ENCODE results near the gene SNX8. TPM values are rescaled to one million over a fixed set of nuclear protein-coding genes. Genes with fewer than 3 reads are reported as not detected.

SNX8 gene
- total and polyA plus RNA-seq, 2 of the 13 experiments (the other 11 are each of a cell fraction or from before 2014, with no cell fraction given), result 20.6 to 45.2 TPM

DNA sequence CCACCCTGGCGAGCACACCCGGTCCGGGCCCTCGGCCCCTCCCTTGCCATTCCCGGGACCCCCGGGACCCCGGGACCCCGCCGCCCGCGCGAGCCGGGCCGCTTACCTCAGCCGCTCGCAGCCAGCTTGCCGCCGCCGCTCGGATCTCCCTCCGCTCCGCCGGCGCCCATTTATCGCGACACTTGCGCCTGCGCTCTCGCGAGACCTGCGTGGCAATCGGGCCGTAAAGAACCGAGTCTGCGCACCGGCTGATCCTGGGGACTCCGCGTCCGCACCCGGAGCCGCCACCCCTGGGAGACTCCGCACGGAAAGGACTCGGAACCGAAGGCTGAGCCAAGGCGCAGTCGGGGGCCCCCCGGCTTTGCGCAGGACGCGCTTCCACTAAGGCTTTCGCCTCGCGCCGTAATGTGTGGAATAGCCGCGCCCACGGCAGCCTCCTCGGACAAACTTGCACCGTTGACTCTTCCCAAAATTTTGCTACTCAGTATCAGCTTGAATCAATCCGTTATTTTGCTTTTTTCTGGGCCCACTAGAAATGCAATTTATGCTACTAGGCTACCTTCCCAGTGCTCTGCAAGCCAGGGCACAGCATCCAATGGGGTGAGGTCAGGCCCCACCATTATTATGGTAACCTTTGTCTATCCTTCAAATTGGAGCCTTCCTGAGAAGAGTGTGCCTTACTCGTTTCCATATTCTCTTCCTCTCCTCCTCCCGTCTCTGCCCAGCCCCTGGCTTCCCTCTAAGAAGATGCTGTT, 81.3 kb downstream of the SNX8 start, which contains the start of gene MAD1L1 (continued):
- TF ChIP-seq MBD4 (IDR thresholded peaks at IDR 0.05; ENCODE audit: borderline replicate concordance, low read length), result no peak
- TF ChIP-seq ZNF121 (CRISPR knock-in tag; IDR thresholded peaks at IDR 0.05), result no peak
- TF ChIP-seq ZNF878 (CRISPR knock-in tag; IDR thresholded peaks at IDR 0.05), result no peak
- peak; percentile 74; the same call in 1 of the 2 replicates for TF ChIP-seq GABPB1 (CRISPR knock-in tag; IDR thresholded peaks at IDR 0.05)
- TF ChIP-seq ZNF616 (CRISPR knock-in tag; IDR thresholded peaks at IDR 0.05; ENCODE audit: low read depth), result no peak
- TF ChIP-seq TSC22D2 (CRISPR knock-in tag; IDR thresholded peaks at IDR 0.05; ENCODE audit: borderline replicate concordance), result no peak
- TF ChIP-seq ZNF484 (CRISPR knock-in tag; IDR thresholded peaks at IDR 0.05; ENCODE audit: borderline replicate concordance, low read depth), result no peak
- TF ChIP-seq ZNF17 (CRISPR knock-in tag; IDR thresholded peaks at IDR 0.05), result no peak
- peak; percentile 88; the same call in 1 of the 2 replicates for TF ChIP-seq ZNF501 (CRISPR knock-in tag; IDR thresholded peaks at IDR 0.05)
- TF ChIP-seq, protein P1, sequence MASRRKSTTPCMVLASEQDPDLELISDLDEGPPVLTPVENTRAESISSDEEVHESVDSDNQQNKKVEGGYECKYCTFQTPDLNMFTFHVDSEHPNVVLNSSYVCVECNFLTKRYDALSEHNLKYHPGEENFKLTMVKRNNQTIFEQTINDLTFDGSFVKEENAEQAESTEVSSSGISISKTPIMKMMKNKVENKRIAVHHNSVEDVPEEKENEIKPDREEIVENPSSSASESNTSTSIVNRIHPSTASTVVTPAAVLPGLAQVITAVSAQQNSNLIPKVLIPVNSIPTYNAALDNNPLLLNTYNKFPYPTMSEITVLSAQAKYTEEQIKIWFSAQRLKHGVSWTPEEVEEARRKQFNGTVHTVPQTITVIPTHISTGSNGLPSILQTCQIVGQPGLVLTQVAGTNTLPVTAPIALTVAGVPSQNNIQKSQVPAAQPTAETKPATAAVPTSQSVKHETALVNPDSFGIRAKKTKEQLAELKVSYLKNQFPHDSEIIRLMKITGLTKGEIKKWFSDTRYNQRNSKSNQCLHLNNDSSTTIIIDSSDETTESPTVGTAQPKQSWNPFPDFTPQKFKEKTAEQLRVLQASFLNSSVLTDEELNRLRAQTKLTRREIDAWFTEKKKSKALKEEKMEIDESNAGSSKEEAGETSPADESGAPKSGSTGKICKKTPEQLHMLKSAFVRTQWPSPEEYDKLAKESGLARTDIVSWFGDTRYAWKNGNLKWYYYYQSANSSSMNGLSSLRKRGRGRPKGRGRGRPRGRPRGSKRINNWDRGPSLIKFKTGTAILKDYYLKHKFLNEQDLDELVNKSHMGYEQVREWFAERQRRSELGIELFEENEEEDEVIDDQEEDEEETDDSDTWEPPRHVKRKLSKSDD (CRISPR knock-in tag; IDR thresholded peaks at IDR 0.05; ENCODE audit: low read depth), result no peak
- no peak for TF ChIP-seq ZNF550 (CRISPR knock-in tag; IDR thresholded peaks at IDR 0.05; ENCODE audit: borderline replicate concordance)
- 0 out of 2 replicates have a peak, but pooled peaks have one; percentile 19 for TF ChIP-seq STAG1 (CRISPR knock-in tag; IDR thresholded peaks at IDR 0.05)
- no peak for TF ChIP-seq TEAD3 (CRISPR knock-in tag; optimal IDR thresholded peaks at IDR 0.05; ENCODE audit: borderline replicate concordance)
- TF ChIP-seq HMG20A (CRISPR knock-in tag; IDR thresholded peaks at IDR 0.05; ENCODE audit: borderline replicate concordance), result no peak
- TF ChIP-seq, protein P2, sequence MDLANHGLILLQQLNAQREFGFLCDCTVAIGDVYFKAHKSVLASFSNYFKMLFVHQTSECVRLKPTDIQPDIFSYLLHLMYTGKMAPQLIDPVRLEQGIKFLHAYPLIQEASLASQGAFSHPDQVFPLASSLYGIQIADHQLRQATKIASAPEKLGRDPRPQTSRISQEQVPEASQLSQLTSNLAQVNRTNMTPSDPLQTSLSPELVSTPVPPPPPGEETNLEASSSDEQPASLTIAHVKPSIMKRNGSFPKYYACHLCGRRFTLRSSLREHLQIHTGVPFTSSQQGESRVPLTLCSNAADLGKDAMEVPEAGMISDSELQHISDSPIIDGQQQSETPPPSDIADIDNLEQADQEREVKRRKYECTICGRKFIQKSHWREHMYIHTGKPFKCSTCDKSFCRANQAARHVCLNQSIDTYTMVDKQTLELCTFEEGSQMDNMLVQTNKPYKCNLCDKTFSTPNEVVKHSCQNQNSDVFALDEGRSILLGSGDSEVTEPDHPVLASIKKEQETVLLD (CRISPR knock-in tag; IDR thresholded peaks at IDR 0.05; ENCODE audit: low read depth), result no peak
- TF ChIP-seq ZNF34 (CRISPR knock-in tag; IDR thresholded peaks at IDR 0.05; ENCODE audit: borderline replicate concordance), result no peak
- TF ChIP-seq PITX1 (CRISPR knock-in tag; IDR thresholded peaks at IDR 0.05), result no peak; the same call in 1 of the 2 replicates
- TF ChIP-seq NFYB (CRISPR knock-in tag; IDR thresholded peaks at IDR 0.05), result no peak
- TF ChIP-seq HNF4A (CRISPR knock-in tag; IDR thresholded peaks at IDR 0.05), result peak; percentile 23; the same call in 1 of the 2 replicates
- TF ChIP-seq, protein P3, sequence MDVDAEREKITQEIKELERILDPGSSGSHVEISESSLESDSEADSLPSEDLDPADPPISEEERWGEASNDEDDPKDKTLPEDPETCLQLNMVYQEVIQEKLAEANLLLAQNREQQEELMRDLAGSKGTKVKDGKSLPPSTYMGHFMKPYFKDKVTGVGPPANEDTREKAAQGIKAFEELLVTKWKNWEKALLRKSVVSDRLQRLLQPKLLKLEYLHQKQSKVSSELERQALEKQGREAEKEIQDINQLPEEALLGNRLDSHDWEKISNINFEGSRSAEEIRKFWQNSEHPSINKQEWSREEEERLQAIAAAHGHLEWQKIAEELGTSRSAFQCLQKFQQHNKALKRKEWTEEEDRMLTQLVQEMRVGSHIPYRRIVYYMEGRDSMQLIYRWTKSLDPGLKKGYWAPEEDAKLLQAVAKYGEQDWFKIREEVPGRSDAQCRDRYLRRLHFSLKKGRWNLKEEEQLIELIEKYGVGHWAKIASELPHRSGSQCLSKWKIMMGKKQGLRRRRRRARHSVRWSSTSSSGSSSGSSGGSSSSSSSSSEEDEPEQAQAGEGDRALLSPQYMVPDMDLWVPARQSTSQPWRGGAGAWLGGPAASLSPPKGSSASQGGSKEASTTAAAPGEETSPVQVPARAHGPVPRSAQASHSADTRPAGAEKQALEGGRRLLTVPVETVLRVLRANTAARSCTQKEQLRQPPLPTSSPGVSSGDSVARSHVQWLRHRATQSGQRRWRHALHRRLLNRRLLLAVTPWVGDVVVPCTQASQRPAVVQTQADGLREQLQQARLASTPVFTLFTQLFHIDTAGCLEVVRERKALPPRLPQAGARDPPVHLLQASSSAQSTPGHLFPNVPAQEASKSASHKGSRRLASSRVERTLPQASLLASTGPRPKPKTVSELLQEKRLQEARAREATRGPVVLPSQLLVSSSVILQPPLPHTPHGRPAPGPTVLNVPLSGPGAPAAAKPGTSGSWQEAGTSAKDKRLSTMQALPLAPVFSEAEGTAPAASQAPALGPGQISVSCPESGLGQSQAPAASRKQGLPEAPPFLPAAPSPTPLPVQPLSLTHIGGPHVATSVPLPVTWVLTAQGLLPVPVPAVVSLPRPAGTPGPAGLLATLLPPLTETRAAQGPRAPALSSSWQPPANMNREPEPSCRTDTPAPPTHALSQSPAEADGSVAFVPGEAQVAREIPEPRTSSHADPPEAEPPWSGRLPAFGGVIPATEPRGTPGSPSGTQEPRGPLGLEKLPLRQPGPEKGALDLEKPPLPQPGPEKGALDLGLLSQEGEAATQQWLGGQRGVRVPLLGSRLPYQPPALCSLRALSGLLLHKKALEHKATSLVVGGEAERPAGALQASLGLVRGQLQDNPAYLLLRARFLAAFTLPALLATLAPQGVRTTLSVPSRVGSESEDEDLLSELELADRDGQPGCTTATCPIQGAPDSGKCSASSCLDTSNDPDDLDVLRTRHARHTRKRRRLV (CRISPR knock-in tag; IDR thresholded peaks at IDR 0.05), result 0 out of 2 replicates have a peak, but pooled peaks have one; percentile 45

Data from HepG2 (cell line).